ENCODE data around the gene INPP5D. TPM values are rescaled to one million over a fixed set of nuclear protein-coding genes. Genes with fewer than 3 reads are reported as not detected.
A peak's percentile ranks its signal among the peaks of the same experiment; 100 is the strongest.

The INPP5D gene
- total RNA-seq (444 and 466 TPM in 2 replicates), polyA plus RNA-seq (144 and 152 TPM in 2 replicates), polyA minus RNA-seq (223 and 388 TPM in 2 replicates)
- total RNA-seq (2013), result 135 TPM

- peaks cover 0 to 3% (median 0%) of the 10 kb centered on the region in 3 donors for H3K9me3 ChIP-seq (ENCODE audit: control extremely low read depth in 1 of 3, control insufficient read depth in 2 of 3, insufficient read depth in 1 of 3, low read length in 2 of 3)
- peak within 1 kb of the TSS; percentile 87 for H3K27ac Mint-ChIP-seq
- peaks cover 35 to 49% of the 10 kb centered on the region in 2 donors for H3K4me1 ChIP-seq (ENCODE audit: control insufficient read depth in 2 of 2, insufficient read depth in 2 of 2, low read length in 2 of 2)
- peaks cover 44% of the 10 kb centered on the region for H4K20me1 ChIP-seq (ENCODE audit: control insufficient read depth, insufficient read depth, low read length, poor library complexity, severe bottlenecking)
- H3K79me2 ChIP-seq (ENCODE audit: control insufficient read depth, insufficient read depth, low read length), result peaks cover 68% of the 10 kb centered on the region
- peak; percentile 92 for DNase-seq
- TF ChIP-seq, protein P1, sequence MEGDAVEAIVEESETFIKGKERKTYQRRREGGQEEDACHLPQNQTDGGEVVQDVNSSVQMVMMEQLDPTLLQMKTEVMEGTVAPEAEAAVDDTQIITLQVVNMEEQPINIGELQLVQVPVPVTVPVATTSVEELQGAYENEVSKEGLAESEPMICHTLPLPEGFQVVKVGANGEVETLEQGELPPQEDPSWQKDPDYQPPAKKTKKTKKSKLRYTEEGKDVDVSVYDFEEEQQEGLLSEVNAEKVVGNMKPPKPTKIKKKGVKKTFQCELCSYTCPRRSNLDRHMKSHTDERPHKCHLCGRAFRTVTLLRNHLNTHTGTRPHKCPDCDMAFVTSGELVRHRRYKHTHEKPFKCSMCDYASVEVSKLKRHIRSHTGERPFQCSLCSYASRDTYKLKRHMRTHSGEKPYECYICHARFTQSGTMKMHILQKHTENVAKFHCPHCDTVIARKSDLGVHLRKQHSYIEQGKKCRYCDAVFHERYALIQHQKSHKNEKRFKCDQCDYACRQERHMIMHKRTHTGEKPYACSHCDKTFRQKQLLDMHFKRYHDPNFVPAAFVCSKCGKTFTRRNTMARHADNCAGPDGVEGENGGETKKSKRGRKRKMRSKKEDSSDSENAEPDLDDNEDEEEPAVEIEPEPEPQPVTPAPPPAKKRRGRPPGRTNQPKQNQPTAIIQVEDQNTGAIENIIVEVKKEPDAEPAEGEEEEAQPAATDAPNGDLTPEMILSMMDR (IDR thresholded peaks at IDR 0.05), result no peak
- no peak for TF ChIP-seq EZH2 (IDR thresholded peaks at IDR 0.05; ENCODE audit: borderline replicate concordance, insufficient read depth, low read depth, low read length, poor library complexity, severe bottlenecking)
- H3K36me3 ChIP-seq (replicated peaks in 1 of 2; ENCODE audit: control extremely low read depth in 1 of 2, control insufficient read depth in 1 of 2, extremely low read depth in 1 of 2, insufficient read depth in 2 of 2, low read length in 1 of 2), result peaks cover 0 to 31% of the 10 kb centered on the region in 2 experiments
- peak; percentile 58 for ATAC-seq (ENCODE audit: low read depth)
- H3K27me3 Mint-ChIP-seq, result no peaks in the 10 kb centered on the region
- peak within 1 kb of the TSS; percentile 82 for H2AFZ ChIP-seq (ENCODE audit: insufficient read depth, low read depth, low read length, poor library complexity, severe bottlenecking)
- peak within 1 kb of the TSS; percentile 97 for H3K9ac ChIP-seq (ENCODE audit: low read length)
- H3K4me3 ChIP-seq (ENCODE audit: control extremely low read depth in 1 of 5, extremely low read depth in 1 of 5, insufficient read depth in 1 of 5, low read depth in 2 of 5, low read length in 4 of 5), result peak within 1 kb of the TSS; percentile 91 to 99 (median 98)
- peak within 1 kb of the TSS; percentile 80 for H3K4me2 ChIP-seq (replicated peaks; ENCODE audit: low read depth, low read length, poor library complexity, severe bottlenecking)
- peak within 1 kb of the TSS; percentile 90 to 95 for H3K27ac ChIP-seq (ENCODE audit: low read length in 2 of 2)
- peaks cover 41% of the 10 kb centered on the region for H3K4me1 Mint-ChIP-seq
- under 1% methylated on average over 20 of the region's 26 CpGs for WGBS (ENCODE audit: insufficient coverage)
- no peaks in the 10 kb centered on the region for H3K27me3 ChIP-seq (replicated peaks in 1 of 4; ENCODE audit: control extremely low read depth in 1 of 4, control insufficient read depth in 3 of 4, insufficient read depth in 4 of 4, low read length in 3 of 4)
- intact Hi-C loops (cut with micrococcal nuclease), result loop anchor here (1.0 to 5.0 kb wide), 6 partner anchors 22 to 363 kb away; partner anchors contain the start of genes ATG16L1 and GIGYF2
- CTCF ChIA-PET, result interaction anchor here (0.8 to 5.4 kb wide), 21 partner anchors 10 to 344 kb away, joined by 3 to 70 read pairs (median 8); partner anchors contain the start of gene ATG16L1
- H3K9me3 Mint-ChIP-seq (ENCODE audit: insufficient read depth), result no peaks in the 10 kb centered on the region
- POLR2A ChIA-PET, result interaction anchor here (0.5 to 4.8 kb wide), 21 partner anchors 10 to 290 kb away, joined by 3 to 112 read pairs (median 6); partner anchors contain the start of gene ATG16L1
- peak within 1 kb of the TSS; percentile 76 for H3K4me3 Mint-ChIP-seq
Observed at GRCh38 chr2:233059797-233060500, at the start of gene INPP5D. INPP5D (plus strand) TSS chr2:233060342; CDS start chr2:233060479, 137 bp downstream.
